ENCODE results near the gene NAIF1. TPM values are rescaled to one million over a fixed set of nuclear protein-coding genes. Genes with fewer than 3 reads are reported as not detected.

Gene NAIF1
- total RNA-seq, 1 donor from 2014 or later = 6.7 TPM

DNA sequence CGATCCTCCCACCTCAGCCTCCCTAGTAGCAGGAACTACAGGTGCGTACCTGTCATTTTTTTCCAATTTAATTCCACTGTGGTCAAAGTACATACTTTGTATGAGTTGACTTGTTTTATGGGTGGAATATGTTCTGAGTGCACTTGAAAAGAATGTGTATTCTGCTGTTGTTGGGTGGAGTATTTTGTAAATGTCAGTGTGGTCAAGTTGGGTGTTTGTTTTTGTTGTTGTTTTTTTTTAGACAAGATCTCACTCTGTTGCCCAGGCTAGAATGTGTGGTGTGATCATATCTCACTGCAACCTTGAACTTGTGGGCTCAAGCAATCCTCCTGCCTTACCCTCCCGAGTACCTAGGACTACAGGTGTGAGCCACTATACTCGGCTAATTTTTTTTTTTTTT lies 18.8 kb upstream of the NAIF1 start:
- no peak for DNase-seq (ENCODE audit: extremely low spot score, unreplicated experiment)
- Mint-ChIP-seq H3K4me3 (no peak overlapping the region), H3K9me3 (no peaks in the 10 kb centered on the region), H3K36me3 (peaks cover 16% of the 10 kb centered on the region), H3K27ac (peak overlapping the region; percentile 72), H3K4me1 (ENCODE audit: unreplicated experiment) (peaks cover 33% of the 10 kb centered on the region), H3K27me3 (no peaks in the 10 kb centered on the region)
- TF ChIP-seq, protein P1, sequence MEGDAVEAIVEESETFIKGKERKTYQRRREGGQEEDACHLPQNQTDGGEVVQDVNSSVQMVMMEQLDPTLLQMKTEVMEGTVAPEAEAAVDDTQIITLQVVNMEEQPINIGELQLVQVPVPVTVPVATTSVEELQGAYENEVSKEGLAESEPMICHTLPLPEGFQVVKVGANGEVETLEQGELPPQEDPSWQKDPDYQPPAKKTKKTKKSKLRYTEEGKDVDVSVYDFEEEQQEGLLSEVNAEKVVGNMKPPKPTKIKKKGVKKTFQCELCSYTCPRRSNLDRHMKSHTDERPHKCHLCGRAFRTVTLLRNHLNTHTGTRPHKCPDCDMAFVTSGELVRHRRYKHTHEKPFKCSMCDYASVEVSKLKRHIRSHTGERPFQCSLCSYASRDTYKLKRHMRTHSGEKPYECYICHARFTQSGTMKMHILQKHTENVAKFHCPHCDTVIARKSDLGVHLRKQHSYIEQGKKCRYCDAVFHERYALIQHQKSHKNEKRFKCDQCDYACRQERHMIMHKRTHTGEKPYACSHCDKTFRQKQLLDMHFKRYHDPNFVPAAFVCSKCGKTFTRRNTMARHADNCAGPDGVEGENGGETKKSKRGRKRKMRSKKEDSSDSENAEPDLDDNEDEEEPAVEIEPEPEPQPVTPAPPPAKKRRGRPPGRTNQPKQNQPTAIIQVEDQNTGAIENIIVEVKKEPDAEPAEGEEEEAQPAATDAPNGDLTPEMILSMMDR (conservative IDR thresholded peaks at IDR 0.05) = no peak

DNA sequence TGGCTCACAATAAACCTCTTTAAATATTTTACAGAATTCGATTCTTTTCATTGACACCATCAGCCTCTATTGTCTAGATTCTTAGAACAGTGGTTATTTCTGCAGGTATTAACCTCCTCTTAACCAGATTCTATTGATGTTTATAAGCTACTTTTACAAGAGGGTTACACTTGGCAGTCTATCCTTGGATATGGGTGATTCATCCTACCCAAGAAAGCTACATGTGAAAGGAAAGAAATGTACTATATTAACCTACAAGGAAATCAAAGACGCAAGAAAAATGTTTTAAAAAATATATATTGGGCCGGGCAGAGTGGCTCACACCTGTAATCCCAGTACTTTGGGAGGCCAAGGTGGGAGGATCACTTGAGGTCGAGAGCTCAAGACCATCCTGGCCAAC lies 17.6 kb upstream of the NAIF1 start:
- Mint-ChIP-seq H3K27me3 (no peaks in the 10 kb centered on the region), H3K27ac (peak overlapping the region; percentile 40)
- DNase-seq (ENCODE audit: extremely low spot score, unreplicated experiment) = no peak

DNA sequence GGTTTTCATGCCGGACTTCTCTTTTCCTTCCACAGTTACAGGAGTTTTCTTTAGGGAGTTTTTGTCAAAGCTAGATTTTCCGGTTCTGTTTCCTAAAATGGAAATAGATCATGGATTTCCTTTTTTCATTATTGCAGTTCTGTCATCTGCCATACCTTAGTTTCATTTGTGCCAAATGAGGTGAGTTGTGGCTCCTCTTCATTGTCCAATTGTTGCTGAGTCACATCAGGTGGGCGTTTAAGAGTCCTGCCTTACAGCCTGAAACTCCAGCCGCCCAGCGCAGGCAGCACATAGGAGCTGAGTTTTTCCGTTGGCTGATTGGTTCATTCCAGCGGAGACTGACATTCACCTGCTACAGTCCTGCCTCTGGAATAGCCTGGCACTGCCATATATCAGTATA lies 15.0 kb upstream of the NAIF1 start:
- peaks cover 16% of the 10 kb centered on the region for H3K36me3 Mint-ChIP-seq
- no peaks in the 10 kb centered on the region for H3K27me3 Mint-ChIP-seq
- H3K27ac Mint-ChIP-seq = peak overlapping the region; percentile 96
- TF ChIP-seq, protein P1 (conservative IDR thresholded peaks at IDR 0.05) = no peak
- no peak for DNase-seq (ENCODE audit: extremely low spot score, unreplicated experiment)
- H3K4me1 Mint-ChIP-seq (ENCODE audit: unreplicated experiment) = peaks cover 40% of the 10 kb centered on the region
- peak overlapping the region; percentile 75 for H3K4me3 Mint-ChIP-seq
- peaks cover 6% of the 10 kb centered on the region for H3K9me3 Mint-ChIP-seq

More for the DNA sequence above, 17.6 kb upstream of the NAIF1 start:
- Mint-ChIP-seq H3K4me3 (no peak overlapping the region), H3K4me1 (ENCODE audit: unreplicated experiment) (peaks cover 31% of the 10 kb centered on the region), H3K36me3 (peaks cover 16% of the 10 kb centered on the region), H3K9me3 (no peaks in the 10 kb centered on the region)
- TF ChIP-seq, protein P1 (conservative IDR thresholded peaks at IDR 0.05) = no peak

DNA sequence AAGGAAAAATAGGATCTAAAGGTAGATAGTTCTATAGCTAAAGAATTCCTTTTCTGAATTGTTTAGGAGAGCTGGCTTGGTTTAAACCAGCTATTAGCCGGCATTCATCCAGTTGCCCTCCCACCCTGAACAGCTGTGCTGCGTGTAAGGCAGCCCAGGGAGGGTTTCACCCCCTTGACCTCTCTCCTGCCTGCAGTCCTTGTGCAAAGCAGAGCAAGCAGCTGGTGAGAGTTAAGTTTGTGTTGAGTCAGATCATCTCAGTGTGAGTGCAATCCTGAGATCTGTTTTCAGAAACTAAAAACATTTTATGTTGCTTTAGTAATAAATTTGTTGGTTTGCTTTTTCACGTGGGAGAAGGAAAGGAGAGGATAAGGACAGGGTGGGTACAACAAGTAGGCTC lies 13.9 kb upstream of the NAIF1 start:
- peak overlapping the region; percentile 96 for H3K27ac Mint-ChIP-seq
- H3K9me3 Mint-ChIP-seq = peaks cover 6% of the 10 kb centered on the region
- no peaks in the 10 kb centered on the region for H3K27me3 Mint-ChIP-seq
- peak overlapping the region; percentile 11 for H3K4me3 Mint-ChIP-seq
- peaks cover 40% of the 10 kb centered on the region for H3K4me1 Mint-ChIP-seq (ENCODE audit: unreplicated experiment)
- no peak for DNase-seq (ENCODE audit: extremely low spot score, unreplicated experiment)
- TF ChIP-seq, protein P1 (conservative IDR thresholded peaks at IDR 0.05) = no peak
- peaks cover 21% of the 10 kb centered on the region for H3K36me3 Mint-ChIP-seq

DNA sequence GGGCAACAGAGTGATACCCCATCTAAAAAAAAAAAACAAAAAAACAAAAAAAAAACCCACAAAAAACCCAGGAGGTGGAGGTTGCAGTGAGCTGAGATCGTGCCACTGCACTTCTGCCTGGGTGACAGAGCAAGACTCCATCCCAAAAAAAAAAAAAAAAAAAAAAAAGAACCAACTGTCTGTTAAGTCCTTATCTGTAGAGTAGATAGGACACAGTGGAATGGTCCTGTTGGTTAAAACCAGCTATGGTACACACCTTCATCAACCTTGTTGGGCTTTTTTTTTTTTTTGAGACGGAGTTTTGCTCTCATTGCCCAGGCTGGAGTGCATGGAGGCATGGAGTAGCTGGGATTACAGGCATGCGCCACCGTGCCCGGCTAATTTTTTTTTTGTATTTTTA lies 13.1 kb upstream of the NAIF1 start:
- H3K27ac Mint-ChIP-seq = no peak overlapping the region
- H3K4me3 Mint-ChIP-seq = no peak overlapping the region
- no peak for DNase-seq (ENCODE audit: extremely low spot score, unreplicated experiment)
- H3K9me3 Mint-ChIP-seq = peaks cover 6% of the 10 kb centered on the region
- no peaks in the 10 kb centered on the region for H3K27me3 Mint-ChIP-seq
- H3K36me3 Mint-ChIP-seq = peaks cover 21% of the 10 kb centered on the region
- TF ChIP-seq, protein P1 (conservative IDR thresholded peaks at IDR 0.05) = no peak
- peaks cover 40% of the 10 kb centered on the region for H3K4me1 Mint-ChIP-seq (ENCODE audit: unreplicated experiment)
